ENCODE measurements around the gene SLX4IP. TPM values are rescaled to one million over a fixed set of nuclear protein-coding genes. Genes with fewer than 3 reads are reported as not detected.

The SLX4IP gene
- total and polyA plus RNA-seq, 2 donors (not counting 3 experiments of a cell fraction or from before 2014, with no cell fraction given) = 1.9 to 4.5 TPM

DNA sequence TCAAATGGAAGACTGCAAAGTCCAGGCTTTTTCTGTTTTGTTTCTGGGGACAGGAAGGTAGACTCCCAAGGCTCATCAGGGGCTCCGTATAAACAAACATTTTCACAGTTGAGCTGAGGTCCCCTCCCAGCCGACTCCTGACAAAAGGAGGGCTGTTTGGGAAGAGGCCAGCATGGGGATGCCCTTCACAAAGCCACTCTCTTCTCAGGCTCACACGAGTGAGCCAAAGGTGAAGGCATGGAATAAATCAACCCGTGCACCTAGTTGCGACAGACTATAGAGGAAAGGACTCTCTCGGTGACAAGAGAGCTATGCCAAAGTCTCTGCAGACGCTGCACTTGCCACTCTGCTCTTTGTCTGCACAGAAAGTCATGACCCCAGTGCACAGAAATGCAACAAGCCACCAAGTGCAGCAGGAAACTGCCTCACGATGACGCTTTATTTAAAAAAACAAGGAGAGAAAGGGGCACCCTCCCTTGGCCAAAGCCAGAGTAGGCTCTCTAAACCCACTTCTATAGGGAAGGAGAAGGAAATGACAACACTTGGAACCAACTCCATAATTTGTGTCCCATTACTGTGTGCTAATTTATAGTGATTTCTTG is 217.7 kb downstream of the SLX4IP start:
- DNase-seq (ENCODE audit: low read depth, low spot score) (peak; percentile 53), FAIRE-seq (peak; percentile 86)
- H3K27me3 ChIP-seq (ENCODE audit: control insufficient read depth in 2 of 2, insufficient read depth in 2 of 2, low read length in 2 of 2) = no peaks in the 10 kb centered on the region
- BruUV-seq (replicated peaks) = no TSS peak
- no peak overlapping the region for H3K4me3 ChIP-seq (replicated peaks in 1 of 3; ENCODE audit: insufficient read depth in 1 of 3, low read depth in 1 of 3, low read length in 3 of 3)
- peaks cover 30% of the 10 kb centered on the region for H3K4me1 ChIP-seq (ENCODE audit: control insufficient read depth, extremely low read depth, insufficient read depth, low read length)
- ChIA-PET POLR2A (no interaction called here), CTCF (interaction anchor here (1.0 to 3.6 kb wide), 5 partner anchors 9 to 44 kb away, joined by 3 to 20 read pairs (median 5); partner anchors contain the start of gene JAG1)
- dilution Hi-C loops (cut with MboI; ENCODE audit: extremely low pct_ligation_motif_present, low sequenced_read_pairs) = no loop called here
- no peaks in the 10 kb centered on the region for H4K20me1 ChIP-seq (replicated peaks; ENCODE audit: control insufficient read depth, extremely low read depth, insufficient read depth, low read length)
- no peak overlapping the region for H2AFZ ChIP-seq (ENCODE audit: low read depth, low read length)
- peaks cover 12 to 33% of the 10 kb centered on the region in 2 experiments for H3K36me3 ChIP-seq (ENCODE audit: control insufficient read depth in 2 of 2, extremely low read depth in 1 of 2, insufficient read depth in 2 of 2, low read length in 2 of 2)
- H3K4me2 ChIP-seq (ENCODE audit: insufficient read depth, low read length) = peak overlapping the region; percentile 73
- H3K79me2 ChIP-seq (ENCODE audit: control insufficient read depth, insufficient read depth, low read length) = peaks cover 4% of the 10 kb centered on the region
- H3K27ac ChIP-seq (ENCODE audit: insufficient read depth, low read depth, low read length) = peak overlapping the region; percentile 74
- peak; percentile 21 for TF ChIP-seq JUN (IDR thresholded peaks at IDR 0.05; ENCODE audit: borderline replicate concordance, insufficient read depth, insufficient read length, low read depth)
- TF ChIP-seq MYC (IDR thresholded peaks at IDR 0.05; ENCODE audit: low read depth, low read length) = no peak
- H3K9me1 ChIP-seq (replicated peaks; ENCODE audit: control insufficient read depth, extremely low read depth, insufficient read depth, low read length) = no peaks in the 10 kb centered on the region
- H3K9ac ChIP-seq (replicated peaks; ENCODE audit: extremely low read depth, insufficient read depth, low read length) = peak overlapping the region; percentile 29
- intact Hi-C loops (cut with micrococcal nuclease) = loop anchor here (2.0 to 5.0 kb wide), 3 partner anchors 14 to 620 kb away; no protein-coding TSS in a partner anchor
- no peaks in the 10 kb centered on the region for H3K9me3 ChIP-seq (replicated peaks; ENCODE audit: control insufficient read depth, insufficient read depth, low read length)

DNA sequence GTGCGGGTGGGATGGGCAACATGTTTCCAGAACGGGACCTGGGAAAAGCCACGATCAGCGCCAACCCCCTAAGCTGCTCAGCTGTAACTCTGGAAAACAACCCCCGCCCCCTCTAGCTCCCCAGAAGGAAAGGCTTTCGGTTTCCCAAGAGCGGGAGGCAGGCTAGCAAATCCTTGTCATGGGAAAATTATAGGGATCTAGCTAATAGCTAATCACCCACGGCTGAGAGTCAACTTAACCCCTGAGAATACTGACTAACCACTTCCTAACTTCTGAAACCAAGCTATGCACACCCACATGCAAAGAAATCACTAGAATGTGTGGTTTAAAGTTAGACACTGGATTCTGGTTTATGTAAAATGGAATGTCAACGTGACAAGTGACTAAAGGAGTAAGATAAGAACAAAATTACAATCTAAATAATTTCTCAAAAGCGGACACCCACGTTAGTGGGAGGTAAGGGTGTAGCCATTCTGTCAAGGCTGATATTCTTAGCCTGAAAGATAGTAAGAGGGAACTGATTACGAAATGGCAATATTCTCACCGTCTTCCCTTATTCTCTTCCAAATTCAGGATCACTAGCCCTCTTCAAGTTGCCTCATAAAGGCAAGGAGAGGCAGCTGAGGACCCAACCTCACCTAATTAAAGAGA is 218.6 kb downstream of the SLX4IP start:
- BruUV-seq (replicated peaks) = no TSS peak
- POLR2A ChIA-PET = no interaction called here
- Histone ChIP-seq H3K4me2 (ENCODE audit: insufficient read depth, low read length) (peak overlapping the region; percentile 73), H3K27me3 (ENCODE audit: control insufficient read depth in 2 of 2, insufficient read depth in 2 of 2, low read length in 2 of 2) (no peaks in the 10 kb centered on the region), H3K9ac (replicated peaks; ENCODE audit: extremely low read depth, insufficient read depth, low read length) (no peak overlapping the region), H2AFZ (ENCODE audit: low read depth, low read length) (no peak overlapping the region), H3K4me3 (replicated peaks in 1 of 3; ENCODE audit: insufficient read depth in 1 of 3, low read depth in 1 of 3, low read length in 3 of 3) (peak overlapping the region in 1 of 3 experiments; percentile 42), H3K27ac (ENCODE audit: insufficient read depth, low read depth, low read length) (peak overlapping the region; percentile 74), H3K9me1 (replicated peaks; ENCODE audit: control insufficient read depth, extremely low read depth, insufficient read depth, low read length) (no peaks in the 10 kb centered on the region), H3K4me1 (ENCODE audit: control insufficient read depth, extremely low read depth, insufficient read depth, low read length) (peaks cover 30% of the 10 kb centered on the region), H4K20me1 (replicated peaks; ENCODE audit: control insufficient read depth, extremely low read depth, insufficient read depth, low read length) (no peaks in the 10 kb centered on the region), H3K36me3 (ENCODE audit: control insufficient read depth in 2 of 2, extremely low read depth in 1 of 2, insufficient read depth in 2 of 2, low read length in 2 of 2) (peaks cover 10 to 32% of the 10 kb centered on the region in 2 experiments), H3K9me3 (replicated peaks; ENCODE audit: control insufficient read depth, insufficient read depth, low read length) (no peaks in the 10 kb centered on the region), H3K79me2 (ENCODE audit: control insufficient read depth, insufficient read depth, low read length) (peaks cover 7% of the 10 kb centered on the region)
- dilution Hi-C loops (cut with MboI; ENCODE audit: extremely low pct_ligation_motif_present, low sequenced_read_pairs) (no loop called here), intact Hi-C loops (cut with micrococcal nuclease) (loop anchor here (2.0 to 5.0 kb wide), 3 partner anchors 13 to 619 kb away; no protein-coding TSS in a partner anchor)
- CTCF ChIA-PET = interaction anchor here (0.8 to 3.6 kb wide), 10 partner anchors 8 to 891 kb away, joined by 3 to 20 read pairs (median 4); partner anchors contain the start of gene JAG1
- TF ChIP-seq, protein P1, sequence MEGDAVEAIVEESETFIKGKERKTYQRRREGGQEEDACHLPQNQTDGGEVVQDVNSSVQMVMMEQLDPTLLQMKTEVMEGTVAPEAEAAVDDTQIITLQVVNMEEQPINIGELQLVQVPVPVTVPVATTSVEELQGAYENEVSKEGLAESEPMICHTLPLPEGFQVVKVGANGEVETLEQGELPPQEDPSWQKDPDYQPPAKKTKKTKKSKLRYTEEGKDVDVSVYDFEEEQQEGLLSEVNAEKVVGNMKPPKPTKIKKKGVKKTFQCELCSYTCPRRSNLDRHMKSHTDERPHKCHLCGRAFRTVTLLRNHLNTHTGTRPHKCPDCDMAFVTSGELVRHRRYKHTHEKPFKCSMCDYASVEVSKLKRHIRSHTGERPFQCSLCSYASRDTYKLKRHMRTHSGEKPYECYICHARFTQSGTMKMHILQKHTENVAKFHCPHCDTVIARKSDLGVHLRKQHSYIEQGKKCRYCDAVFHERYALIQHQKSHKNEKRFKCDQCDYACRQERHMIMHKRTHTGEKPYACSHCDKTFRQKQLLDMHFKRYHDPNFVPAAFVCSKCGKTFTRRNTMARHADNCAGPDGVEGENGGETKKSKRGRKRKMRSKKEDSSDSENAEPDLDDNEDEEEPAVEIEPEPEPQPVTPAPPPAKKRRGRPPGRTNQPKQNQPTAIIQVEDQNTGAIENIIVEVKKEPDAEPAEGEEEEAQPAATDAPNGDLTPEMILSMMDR (IDR thresholded peaks at IDR 0.05; ENCODE audit: extremely low read depth in 1 of 2, insufficient read depth in 1 of 2, low read depth in 1 of 2, low read length in 2 of 2) = no peak
- TF ChIP-seq POLR2AphosphoS5 (IDR thresholded peaks at IDR 0.05; ENCODE audit: insufficient read depth, low read depth, low read length) (no peak), FOS (IDR thresholded peaks at IDR 0.05; ENCODE audit: borderline replicate concordance, insufficient read depth, low read length) (no peak), JUN (IDR thresholded peaks at IDR 0.05; ENCODE audit: borderline replicate concordance, insufficient read depth, insufficient read length, low read depth) (no peak), GATA2 (IDR thresholded peaks at IDR 0.05; ENCODE audit: insufficient read depth, insufficient read length, low read depth, low read length) (no peak), MYC (IDR thresholded peaks at IDR 0.05; ENCODE audit: low read depth, low read length) (no peak)
- FAIRE-seq (peak; percentile 70), DNase-seq (ENCODE audit: low read depth, low spot score) (peak; percentile 66)
